Astrocyte of the spinal cord (primary cell): Measurements from ENCODE around the gene UTY.

Source experiments
- DNase-seq: peaks from one replicate; pipeline ENCODE4 v3.0.0; 2011; ENCODE audit warnings: low read depth, low spot score
- H3K4me3 ChIP-seq: 2 replicates; pipeline ENCODE4 v1.5.1; 2011; ENCODE audit warnings: low read depth, mild to moderate bottlenecking, low read length, moderate library complexity
- in situ Hi-C: cut with HindIII; loops from 2 replicates; pipeline ENCODE4 v1.10.0; 2017; ENCODE audit warnings: low sequenced_read_pairs
- TF ChIP-seq, protein P1 (sequence below): IDR thresholded peaks from 2 replicates; pipeline ENCODE4 v1.5.1; 2012; ENCODE audit warnings: low read depth, mild to moderate bottlenecking, low read length, inconsistent platforms

The UTY gene

DNA sequence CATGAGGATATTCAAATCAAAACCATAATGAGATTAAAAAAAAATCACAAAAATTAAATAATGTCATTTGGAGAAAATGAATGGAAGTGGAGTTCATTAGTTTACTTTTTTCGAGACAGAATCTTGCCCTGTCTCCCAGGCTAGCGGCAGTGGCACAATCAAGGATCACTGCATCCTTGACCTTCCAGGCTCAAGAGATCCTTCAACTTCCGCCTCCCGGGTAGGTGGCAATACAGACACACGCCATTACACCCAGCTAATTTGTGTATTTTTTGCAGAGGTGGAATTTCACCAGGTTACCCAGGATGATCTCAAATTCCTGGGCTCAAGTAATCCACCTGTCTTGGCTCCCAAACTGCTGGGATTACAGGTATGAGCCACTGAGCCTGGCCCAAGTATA is 236.1 kb downstream of the UTY start:
- in situ Hi-C loops, result no loop called here
- DNase-seq, result no peak
- H3K4me3 ChIP-seq, result no peak overlapping the region
- TF ChIP-seq, protein P1, sequence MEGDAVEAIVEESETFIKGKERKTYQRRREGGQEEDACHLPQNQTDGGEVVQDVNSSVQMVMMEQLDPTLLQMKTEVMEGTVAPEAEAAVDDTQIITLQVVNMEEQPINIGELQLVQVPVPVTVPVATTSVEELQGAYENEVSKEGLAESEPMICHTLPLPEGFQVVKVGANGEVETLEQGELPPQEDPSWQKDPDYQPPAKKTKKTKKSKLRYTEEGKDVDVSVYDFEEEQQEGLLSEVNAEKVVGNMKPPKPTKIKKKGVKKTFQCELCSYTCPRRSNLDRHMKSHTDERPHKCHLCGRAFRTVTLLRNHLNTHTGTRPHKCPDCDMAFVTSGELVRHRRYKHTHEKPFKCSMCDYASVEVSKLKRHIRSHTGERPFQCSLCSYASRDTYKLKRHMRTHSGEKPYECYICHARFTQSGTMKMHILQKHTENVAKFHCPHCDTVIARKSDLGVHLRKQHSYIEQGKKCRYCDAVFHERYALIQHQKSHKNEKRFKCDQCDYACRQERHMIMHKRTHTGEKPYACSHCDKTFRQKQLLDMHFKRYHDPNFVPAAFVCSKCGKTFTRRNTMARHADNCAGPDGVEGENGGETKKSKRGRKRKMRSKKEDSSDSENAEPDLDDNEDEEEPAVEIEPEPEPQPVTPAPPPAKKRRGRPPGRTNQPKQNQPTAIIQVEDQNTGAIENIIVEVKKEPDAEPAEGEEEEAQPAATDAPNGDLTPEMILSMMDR, result no peak

DNA sequence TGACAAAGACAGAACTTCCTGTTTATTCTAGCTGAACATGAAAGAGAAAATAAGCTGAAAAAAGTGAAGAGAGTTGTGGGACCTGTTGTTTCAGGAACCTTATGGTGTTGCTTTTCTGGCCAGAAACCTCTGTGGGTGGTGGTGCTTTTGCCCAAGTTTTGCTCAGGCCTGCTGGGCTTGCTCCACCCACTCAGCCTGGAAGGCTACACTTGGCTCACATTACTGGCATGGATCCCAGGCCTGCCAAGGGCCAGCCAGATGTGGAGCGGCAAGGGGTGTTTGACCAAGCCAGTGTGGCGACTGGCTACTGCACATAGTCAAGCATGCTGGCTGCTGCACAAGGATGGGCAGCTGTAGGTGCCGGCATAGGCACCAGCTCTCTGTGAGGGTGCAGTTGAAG is 245.9 kb downstream of the UTY start:
- H3K4me3 ChIP-seq, result no peak overlapping the region
- in situ Hi-C loops, result no loop called here
- TF ChIP-seq, protein P1, result no peak
- no peak for DNase-seq

DNA sequence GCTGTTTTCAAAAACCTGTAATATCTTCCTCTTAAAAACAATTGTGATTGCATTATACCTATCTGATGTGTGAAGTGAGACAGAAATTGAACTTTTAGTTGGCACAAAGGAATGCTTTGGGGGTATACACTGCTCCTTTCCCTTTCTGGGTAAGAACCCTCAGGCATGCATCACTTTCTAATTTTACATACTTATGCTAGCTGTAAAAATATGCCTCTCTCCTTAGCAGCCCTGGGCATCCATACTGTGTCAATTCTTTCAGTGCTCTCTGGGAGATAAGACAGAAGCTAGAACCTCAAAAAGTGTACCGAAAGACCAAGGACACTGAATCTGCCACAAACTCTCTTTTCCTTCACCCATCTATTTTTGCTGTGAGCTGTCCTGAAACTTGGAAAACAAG is 246.7 kb downstream of the UTY start:
- in situ Hi-C loops, result no loop called here
- DNase-seq, result no peak
- TF ChIP-seq, protein P1, result no peak
- no peak overlapping the region for H3K4me3 ChIP-seq

DNA sequence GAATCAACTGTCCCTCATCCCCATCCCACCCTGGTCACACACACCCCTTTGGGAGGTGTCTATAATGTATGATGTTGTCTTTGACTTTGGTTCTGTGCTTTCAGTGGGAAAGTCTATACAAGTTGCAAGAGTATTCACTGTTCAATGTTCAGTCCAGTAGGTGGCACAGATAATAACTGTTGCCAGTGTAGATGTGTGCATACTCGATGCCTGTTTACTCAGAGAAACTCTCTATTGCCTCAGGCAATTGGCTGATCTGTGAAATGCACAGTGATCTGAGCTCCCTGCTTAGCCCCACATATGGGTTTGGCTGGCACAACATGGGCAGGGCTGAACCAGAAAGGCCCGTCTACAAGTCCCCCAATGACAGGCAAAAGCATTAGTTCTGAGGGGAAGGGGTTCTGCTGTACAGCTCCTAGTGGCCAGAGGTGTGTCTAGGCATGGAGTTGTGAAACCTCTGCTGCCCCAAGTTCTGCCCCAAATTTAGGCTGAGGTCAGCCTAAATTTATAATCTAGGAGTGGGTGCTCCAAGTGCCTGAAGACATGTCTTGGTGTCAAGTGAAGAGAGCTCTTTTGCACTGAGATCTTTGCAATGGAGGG is 252.4 kb downstream of the UTY start:
- in situ Hi-C loops, result no loop called here
- no peak for DNase-seq
- H3K4me3 ChIP-seq, result no peak overlapping the region
- TF ChIP-seq, protein P1, result no peak

DNA sequence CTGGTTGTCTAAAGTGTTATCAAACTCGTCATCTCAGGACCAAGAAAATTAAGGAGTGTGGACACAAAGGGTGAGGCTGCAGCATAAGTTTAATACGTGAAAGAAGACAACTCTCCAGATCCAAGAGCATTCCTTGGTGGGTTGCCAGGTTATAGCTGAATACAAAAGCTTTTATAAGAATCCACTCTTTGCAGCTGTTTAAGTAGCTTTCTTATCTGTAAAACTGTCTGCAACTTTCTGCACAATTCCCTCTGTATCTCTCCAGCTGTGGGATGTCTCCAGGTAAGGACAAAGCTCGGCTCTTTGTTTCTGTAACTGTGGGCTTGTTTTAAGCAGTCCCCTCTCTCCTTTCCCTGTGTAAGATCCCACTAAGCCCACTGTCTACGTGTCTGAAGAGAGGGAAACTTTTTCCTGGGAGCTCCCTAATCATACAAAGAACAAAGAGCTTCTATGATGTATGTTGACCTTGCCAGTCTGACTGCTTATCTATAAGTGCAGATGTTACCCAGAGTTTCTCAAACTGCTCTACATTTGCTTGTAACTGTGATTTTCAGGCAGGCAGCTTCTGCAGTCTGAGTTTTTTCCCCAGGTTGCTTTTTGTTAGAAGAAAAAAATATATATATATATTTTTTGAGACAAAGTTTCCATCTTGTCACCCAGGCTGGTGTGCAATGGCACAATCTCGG is 268.7 kb downstream of the UTY start:
- DNase-seq, result no peak
- TF ChIP-seq, protein P1, result no peak
- no peak overlapping the region for H3K4me3 ChIP-seq
- in situ Hi-C loops, result no loop called here

DNA sequence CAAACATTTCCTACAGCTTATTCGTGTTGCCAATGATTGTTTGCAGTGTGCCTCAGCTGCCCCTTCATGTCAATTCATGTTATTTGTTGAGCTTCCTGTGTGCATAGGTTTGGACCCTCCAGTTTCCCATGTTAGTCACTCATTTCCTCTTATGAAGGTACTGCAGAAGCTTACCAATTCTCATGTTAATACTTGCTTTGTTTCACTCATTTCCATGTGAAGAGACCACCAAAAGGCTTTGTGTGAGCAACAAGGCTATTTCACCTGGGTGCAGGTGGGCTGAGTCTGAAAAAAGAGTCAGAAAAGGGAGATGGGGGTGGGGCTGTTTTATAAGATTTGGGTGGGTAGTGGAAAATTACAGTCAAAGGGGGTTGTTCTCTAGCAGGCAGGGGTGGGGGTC is 274.6 kb downstream of the UTY start:
- in situ Hi-C loops, result no loop called here
- TF ChIP-seq, protein P1, result no peak
- DNase-seq, result no peak
- H3K4me3 ChIP-seq, result no peak overlapping the region
